Activated T-helper 17 cell treated with anti-CD3 and anti-CD28 coated beads, Interleukin-2, amount 50 U/mL, for 72 hours (primary cell): ENCODE results near the gene UQCRQ. TPM values are rescaled to one million over a fixed set of nuclear protein-coding genes. Genes with fewer than 3 reads are reported as not detected.

Experiments
- ATAC-seq: fragments of 150-1000 bp; cut with Tn5 transposase; replicated peaks from 2 replicates; pipeline ENCODE4 v1.10.0; 2021; ENCODE audit warnings: mild to moderate bottlenecking, moderate library complexity
- H3K27ac Mint-ChIP-seq: one replicate; pipeline ENCODE4 v1.8.0; 2022; ENCODE audit warnings: mixed read lengths
- H3K27me3 Mint-ChIP-seq: one replicate; pipeline ENCODE4 v1.8.0; 2022; ENCODE audit warnings: mixed read lengths
- H3K36me3 Mint-ChIP-seq: one replicate; pipeline ENCODE4 v1.8.0; 2022; ENCODE audit warnings: low read depth, mild to moderate bottlenecking, mixed read lengths
- H3K4me1 Mint-ChIP-seq: one replicate; pipeline ENCODE4 v1.8.0; 2022; ENCODE audit warnings: mixed read lengths
- H3K4me3 Mint-ChIP-seq: one replicate; pipeline ENCODE4 v1.8.0; 2022; ENCODE audit warnings: mild to moderate bottlenecking, mixed read lengths
- H3K9me3 Mint-ChIP-seq: one replicate; pipeline ENCODE4 v1.8.0; 2022; ENCODE audit warnings: mixed read lengths
- total RNA-seq, 2 donors: library from RNA; stranded (reverse); gene quantifications; one replicate each; pipeline ENCODE4 v1.2.3, GENCODE V29; 2022

UQCRQ gene
- total RNA-seq, 2 donors from 2014 or later: 219 to 408 TPM

DNA sequence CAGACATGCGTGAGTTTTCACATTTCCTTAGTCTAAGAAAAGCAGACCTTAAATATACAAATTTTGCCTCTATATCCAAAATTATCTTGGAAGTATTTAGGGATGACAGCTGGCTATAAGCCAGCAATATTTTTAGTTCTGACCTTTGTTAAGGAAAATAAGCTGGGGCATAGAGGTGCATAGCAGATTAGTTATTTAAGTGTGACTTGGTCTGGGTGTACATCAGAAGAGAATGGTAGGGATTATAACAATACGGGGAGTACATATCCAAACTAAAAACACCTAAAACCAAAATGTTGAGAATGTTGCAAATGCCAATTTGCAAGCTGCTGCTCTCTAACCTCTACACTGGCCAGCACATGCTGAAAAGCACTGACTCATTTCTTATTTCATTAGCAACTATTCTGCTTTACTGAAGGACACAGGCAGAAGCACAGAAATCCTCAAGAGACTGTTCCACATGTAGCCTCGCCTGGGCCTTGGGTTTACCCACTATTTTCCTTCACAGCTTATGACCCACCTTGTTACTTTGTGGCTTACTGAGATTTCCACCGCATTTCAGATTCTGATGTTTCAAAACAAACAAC lies 29.4 kb downstream of the UQCRQ start:
- Mint-ChIP-seq H3K27ac (peak overlapping the region; percentile 1), H3K27me3 (no peaks in the 10 kb centered on the region), H3K9me3 (no peaks in the 10 kb centered on the region), H3K36me3 (peaks cover 92% of the 10 kb centered on the region), H3K4me1 (peaks cover 4% of the 10 kb centered on the region), H3K4me3 (no peak overlapping the region)
- no peak for ATAC-seq

DNA sequence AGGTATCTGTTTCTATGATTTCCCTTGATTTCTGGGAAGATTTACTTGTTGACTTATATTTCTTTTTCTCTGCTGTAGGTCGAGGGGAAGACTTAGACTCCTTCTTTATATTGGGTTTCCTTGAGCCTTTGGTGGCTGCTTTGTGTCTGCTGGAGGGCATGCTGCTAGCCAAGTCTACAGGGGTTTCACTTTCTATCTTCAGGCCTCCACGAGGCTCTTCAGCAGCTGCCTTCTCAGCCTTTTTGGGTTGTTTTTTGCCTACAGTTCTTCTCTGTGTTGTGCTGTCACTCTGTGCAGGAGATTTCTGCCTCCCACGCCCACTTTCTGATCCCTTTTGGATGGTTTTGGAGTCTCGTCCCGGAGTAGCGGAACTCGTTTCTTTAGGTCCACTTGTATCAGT lies 30.2 kb downstream of the UQCRQ start:
- H3K9me3 Mint-ChIP-seq: no peaks in the 10 kb centered on the region
- H3K27ac Mint-ChIP-seq: peak overlapping the region; percentile 1
- H3K4me3 Mint-ChIP-seq: no peak overlapping the region
- peaks cover 4% of the 10 kb centered on the region for H3K4me1 Mint-ChIP-seq
- H3K27me3 Mint-ChIP-seq: no peaks in the 10 kb centered on the region
- peaks cover 96% of the 10 kb centered on the region for H3K36me3 Mint-ChIP-seq
- ATAC-seq: no peak

DNA sequence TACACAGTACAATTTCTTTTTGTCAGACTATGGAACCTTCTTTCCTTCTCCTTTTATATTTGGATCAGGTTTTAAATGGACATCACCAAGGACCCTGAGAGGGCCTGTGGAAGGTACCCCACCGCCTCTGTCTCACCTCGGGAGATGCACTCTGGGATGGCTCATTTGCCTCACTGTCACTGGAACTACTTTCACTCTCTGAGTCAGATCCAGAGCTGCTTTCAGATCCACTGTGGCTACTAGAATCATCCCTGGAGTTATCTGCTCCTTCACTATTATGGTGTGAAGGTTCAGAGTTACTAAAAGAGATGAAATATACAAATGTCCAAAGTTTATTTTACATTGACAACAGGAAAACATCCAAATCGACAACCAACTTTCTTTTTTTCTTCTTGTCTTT lies 31.7 kb downstream of the UQCRQ start:
- ATAC-seq: peak; percentile 77
- no peak overlapping the region for H3K27ac Mint-ChIP-seq
- no peaks in the 10 kb centered on the region for H3K4me1 Mint-ChIP-seq
- H3K36me3 Mint-ChIP-seq: peaks cover 96% of the 10 kb centered on the region
- H3K9me3 Mint-ChIP-seq: no peaks in the 10 kb centered on the region
- H3K4me3 Mint-ChIP-seq: no peak overlapping the region
- no peaks in the 10 kb centered on the region for H3K27me3 Mint-ChIP-seq

DNA sequence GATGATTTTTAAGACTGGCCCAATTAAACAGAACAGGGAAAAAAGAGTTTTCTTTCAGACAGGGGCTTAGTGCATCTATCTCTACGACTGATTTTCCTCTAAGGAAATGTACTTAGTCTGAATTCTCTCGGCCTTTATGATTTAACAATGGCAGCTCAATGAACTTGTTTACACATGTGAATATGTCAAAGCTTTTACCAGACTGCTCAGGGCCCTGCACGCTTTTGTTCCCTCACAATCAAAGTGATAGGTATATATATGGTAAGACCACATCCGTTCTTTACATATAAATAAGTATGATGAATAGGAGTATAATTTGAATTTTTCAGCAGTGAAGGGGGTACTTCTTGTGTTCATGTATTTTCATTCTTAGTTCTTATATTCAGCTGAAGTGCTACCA lies 34.6 kb downstream of the UQCRQ start:
- ATAC-seq: no peak
- H3K36me3 Mint-ChIP-seq: peaks cover 95% of the 10 kb centered on the region
- no peak overlapping the region for H3K27ac Mint-ChIP-seq
- H3K4me3 Mint-ChIP-seq: no peak overlapping the region
- H3K4me1 Mint-ChIP-seq: peaks cover 8% of the 10 kb centered on the region
- no peaks in the 10 kb centered on the region for H3K27me3 Mint-ChIP-seq
- no peaks in the 10 kb centered on the region for H3K9me3 Mint-ChIP-seq

DNA sequence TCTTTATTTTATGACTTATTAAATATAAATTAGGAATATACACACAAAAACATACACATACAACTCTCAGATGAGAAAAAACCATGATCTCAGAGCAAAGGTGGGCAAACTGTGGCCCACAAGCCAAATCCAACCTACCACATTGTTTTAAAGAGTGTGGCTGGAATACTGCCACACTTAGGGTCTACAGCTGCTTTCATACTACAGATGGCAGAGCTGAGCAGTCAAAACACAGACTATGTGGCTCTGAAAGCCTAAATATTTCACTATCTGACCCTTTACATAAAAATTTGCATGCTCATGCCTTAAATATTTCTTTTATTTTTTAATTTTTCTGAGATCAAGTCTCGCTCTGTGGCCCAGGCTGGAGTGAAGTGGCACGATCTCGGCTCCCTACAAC lies 35.3 kb downstream of the UQCRQ start:
- Mint-ChIP-seq H3K9me3 (no peaks in the 10 kb centered on the region), H3K36me3 (peaks cover 88% of the 10 kb centered on the region), H3K27ac (no peak overlapping the region), H3K27me3 (no peaks in the 10 kb centered on the region), H3K4me1 (peaks cover 10% of the 10 kb centered on the region), H3K4me3 (no peak overlapping the region)
- ATAC-seq: no peak

DNA sequence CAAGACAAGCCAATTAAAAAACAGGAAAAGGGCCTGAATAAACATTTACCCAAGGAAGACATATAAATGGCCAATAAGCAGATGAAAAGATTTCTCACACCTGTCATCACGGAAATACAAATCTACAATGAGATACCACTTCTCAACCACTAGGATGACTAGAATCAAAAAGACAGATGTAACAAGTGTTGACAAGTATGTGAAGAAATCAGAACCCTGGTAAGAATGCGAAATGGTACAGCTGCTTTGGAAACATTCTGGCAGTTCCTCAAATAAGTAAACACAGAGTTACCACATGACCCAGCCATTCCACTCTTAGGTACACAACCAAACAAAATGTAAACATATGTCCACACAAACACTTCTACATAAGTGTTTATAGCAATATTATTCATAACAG lies 39.5 kb downstream of the UQCRQ start:
- H3K4me1 Mint-ChIP-seq: peaks cover 21% of the 10 kb centered on the region
- H3K27me3 Mint-ChIP-seq: no peaks in the 10 kb centered on the region
- peaks cover 75% of the 10 kb centered on the region for H3K36me3 Mint-ChIP-seq
- no peak overlapping the region for H3K4me3 Mint-ChIP-seq
- no peak overlapping the region for H3K27ac Mint-ChIP-seq
- no peaks in the 10 kb centered on the region for H3K9me3 Mint-ChIP-seq
- ATAC-seq: no peak

DNA sequence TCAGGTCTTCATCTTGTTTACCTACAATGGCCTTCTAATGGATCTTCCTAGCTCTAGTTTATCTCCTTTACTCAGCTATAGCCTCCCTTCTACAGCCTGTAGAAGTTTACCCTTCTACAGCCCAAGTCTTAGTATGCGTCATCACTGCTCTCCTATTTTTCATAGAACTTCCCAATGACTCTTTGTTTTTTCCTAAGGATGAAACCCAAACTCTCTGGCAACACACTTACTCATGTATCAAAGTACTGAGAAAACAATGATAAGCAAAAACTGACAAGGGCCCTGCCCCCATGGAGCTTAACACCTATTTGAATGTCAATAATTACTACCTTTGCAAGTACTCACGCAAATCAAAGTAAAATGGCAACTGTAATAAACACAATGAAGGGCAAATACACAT lies 40.7 kb downstream of the UQCRQ start:
- Mint-ChIP-seq H3K9me3 (no peaks in the 10 kb centered on the region), H3K4me1 (peaks cover 26% of the 10 kb centered on the region), H3K4me3 (no peak overlapping the region), H3K27ac (no peak overlapping the region), H3K27me3 (no peaks in the 10 kb centered on the region), H3K36me3 (peaks cover 75% of the 10 kb centered on the region)
- no peak for ATAC-seq

DNA sequence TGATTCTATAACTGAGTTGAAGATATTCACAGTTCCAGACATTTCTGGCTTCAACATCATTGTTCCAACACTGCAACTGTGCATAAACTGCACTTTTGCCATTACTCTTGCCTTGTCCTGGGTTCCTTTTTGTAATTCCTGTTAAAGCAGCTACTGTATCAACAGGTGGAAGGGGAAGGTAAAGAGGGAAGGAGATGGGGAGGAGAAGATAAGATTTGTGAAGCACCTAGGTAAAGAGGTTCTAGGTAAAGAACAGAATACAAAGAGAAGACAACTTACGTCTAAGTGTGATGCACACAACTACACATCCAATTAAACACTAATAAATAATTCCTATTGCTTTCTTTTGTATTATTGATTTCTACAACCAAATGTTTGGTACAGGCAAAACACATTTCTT lies 43.3 kb downstream of the UQCRQ start:
- no peaks in the 10 kb centered on the region for H3K27me3 Mint-ChIP-seq
- no peak overlapping the region for H3K4me3 Mint-ChIP-seq
- H3K36me3 Mint-ChIP-seq: peaks cover 74% of the 10 kb centered on the region
- peaks cover 22% of the 10 kb centered on the region for H3K4me1 Mint-ChIP-seq
- H3K9me3 Mint-ChIP-seq: no peaks in the 10 kb centered on the region
- H3K27ac Mint-ChIP-seq: no peak overlapping the region
- no peak for ATAC-seq

DNA sequence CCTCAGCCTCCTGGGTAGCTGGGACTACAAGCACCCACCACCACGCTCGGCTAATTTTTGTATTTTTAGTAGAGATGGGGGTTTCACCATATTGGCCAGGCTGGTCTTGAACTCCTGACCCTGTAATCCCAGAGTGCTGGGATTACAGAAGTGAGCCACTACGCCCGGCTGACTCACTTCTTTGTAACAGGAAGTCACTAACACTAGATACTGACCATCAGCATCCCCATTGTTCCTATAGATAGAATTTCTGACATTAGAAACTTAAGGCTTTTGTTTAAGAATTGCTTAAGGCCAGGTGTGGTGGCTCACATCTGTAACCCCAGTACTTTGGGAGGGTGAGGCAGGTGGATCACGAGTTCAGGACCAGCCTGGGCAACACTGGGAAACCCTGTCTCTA lies 49.2 kb downstream of the UQCRQ start:
- no peak overlapping the region for H3K4me3 Mint-ChIP-seq
- H3K27ac Mint-ChIP-seq: no peak overlapping the region
- no peaks in the 10 kb centered on the region for H3K9me3 Mint-ChIP-seq
- H3K4me1 Mint-ChIP-seq: peaks cover 5% of the 10 kb centered on the region
- no peaks in the 10 kb centered on the region for H3K27me3 Mint-ChIP-seq
- ATAC-seq: no peak
- peaks cover 87% of the 10 kb centered on the region for H3K36me3 Mint-ChIP-seq

DNA sequence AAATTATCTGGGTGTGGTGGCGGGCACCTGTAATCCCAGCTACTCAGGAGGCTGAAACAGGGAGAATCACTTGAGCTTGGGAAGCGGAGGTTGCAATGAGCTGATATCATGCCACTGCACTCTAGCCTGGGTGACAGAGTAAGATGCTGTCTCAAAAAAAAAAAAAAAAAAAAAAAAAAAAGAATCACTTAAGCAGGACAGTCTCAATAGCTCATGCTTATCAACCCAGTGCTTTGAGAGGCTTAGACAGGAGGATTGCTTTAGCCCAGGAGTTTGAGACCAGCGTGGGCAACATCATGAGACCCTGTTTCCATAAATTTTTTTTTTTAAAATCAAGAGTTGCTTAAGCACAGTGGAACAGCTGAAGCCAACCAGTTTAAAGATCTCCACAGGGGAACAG lies 49.6 kb downstream of the UQCRQ start:
- ATAC-seq: no peak
- H3K27me3 Mint-ChIP-seq: no peaks in the 10 kb centered on the region
- H3K9me3 Mint-ChIP-seq: no peaks in the 10 kb centered on the region
- H3K36me3 Mint-ChIP-seq: peaks cover 87% of the 10 kb centered on the region
- no peak overlapping the region for H3K4me3 Mint-ChIP-seq
- H3K27ac Mint-ChIP-seq: no peak overlapping the region
- peaks cover 5% of the 10 kb centered on the region for H3K4me1 Mint-ChIP-seq

Other genes starting within 250 kb of the UQCRQ start
- gene IL13, start 208.5 kb upstream of the UQCRQ start, total RNA-seq: 1 to 10 TPM; 2.4 to 4.3 TPM
- gene IL4, start 192.7 kb upstream of the UQCRQ start, total RNA-seq: not detected
- 10 to 100 TPM in 1 of 2 donors, 1 to 10 TPM in 1; 8.3 to 13.9 TPM for gene KIF3A, start 129.1 kb upstream of the UQCRQ start, total RNA-seq
- gene CCNI2, start 119.2 kb upstream of the UQCRQ start, total RNA-seq: 1 to 10 TPM; 1.2 to 3.3 TPM
- 10 to 100 TPM; 13.6 to 14.7 TPM for gene SEPTIN8, start 89.4 kb upstream of the UQCRQ start, total RNA-seq
- gene SOWAHA, start 53.3 kb upstream of the UQCRQ start, total RNA-seq: not detected
- 1 to 10 TPM in 1 of 2 donors, under 1 TPM in 1; 0.54 to 3.4 TPM for gene SHROOM1, start 36.0 kb upstream of the UQCRQ start, total RNA-seq
- gene GDF9, start 173 bp upstream of the UQCRQ start, total RNA-seq: under 1 TPM; 0.26 to 0.69 TPM
- gene LEAP2, start 7.0 kb downstream of the UQCRQ start, total RNA-seq: 1 to 10 TPM; 1.8 to 2.9 TPM
- 10 to 100 TPM; 33.3 to 72.3 TPM for gene AFF4, start 97.0 kb downstream of the UQCRQ start, total RNA-seq
- gene ZCCHC10, start 159.9 kb downstream of the UQCRQ start, total RNA-seq: 10 to 100 TPM; 19.4 to 23.3 TPM
- gene HSPA4, start 185.4 kb downstream of the UQCRQ start, total RNA-seq: 100 to 1,000 TPM in 1 of 2 donors, 10 to 100 TPM in 1; 95.5 to 190 TPM